ENCODE measurements around the gene CECR2.

DNA sequence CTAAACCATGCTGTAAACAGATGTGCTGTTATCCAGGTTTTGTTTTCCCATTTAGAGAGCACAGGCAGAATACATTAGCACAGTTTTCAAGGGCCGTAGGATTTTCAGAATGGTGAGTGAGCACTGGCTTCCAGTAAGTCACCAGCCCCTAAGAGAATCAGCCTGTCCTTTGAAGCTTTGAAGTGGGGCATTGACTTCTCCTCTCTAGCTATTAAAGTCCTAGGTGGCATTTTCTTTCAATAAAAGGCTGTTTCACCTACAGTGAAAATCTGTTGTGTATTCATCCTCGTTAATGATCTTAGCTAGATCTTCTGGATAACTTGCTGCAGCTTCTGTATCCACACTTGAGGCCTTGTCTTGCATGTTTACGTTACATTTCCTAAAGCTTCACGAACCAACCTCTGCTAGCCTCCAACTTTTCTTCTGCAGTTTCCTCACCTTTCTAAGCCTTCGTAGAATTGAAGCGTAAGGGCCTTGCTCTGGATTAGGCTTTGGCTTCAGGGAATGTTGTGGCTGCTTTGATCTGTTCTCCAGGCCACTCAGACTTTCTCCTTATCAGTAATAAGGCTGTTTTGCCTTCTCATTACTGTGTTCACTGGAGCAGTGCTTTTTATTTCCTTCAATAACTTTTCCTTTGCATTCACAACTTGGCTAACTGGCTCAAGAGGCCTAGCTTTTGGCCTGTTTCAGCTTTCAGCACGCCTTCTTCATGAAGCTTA lies 15.5 kb downstream of the CECR2 start:
- no peak for TF ChIP-seq EP300 (IDR thresholded peaks at IDR 0.05; ENCODE audit: borderline replicate concordance)
- no peak for TF ChIP-seq CREB1 (IDR thresholded peaks at IDR 0.05; ENCODE audit: low read depth)
- no peak for TF ChIP-seq TAF1 (IDR thresholded peaks at IDR 0.05; ENCODE audit: low read depth)
- no peak for TF ChIP-seq YY1 (IDR thresholded peaks at IDR 0.05; ENCODE audit: low read depth)
- TF ChIP-seq, protein P1, sequence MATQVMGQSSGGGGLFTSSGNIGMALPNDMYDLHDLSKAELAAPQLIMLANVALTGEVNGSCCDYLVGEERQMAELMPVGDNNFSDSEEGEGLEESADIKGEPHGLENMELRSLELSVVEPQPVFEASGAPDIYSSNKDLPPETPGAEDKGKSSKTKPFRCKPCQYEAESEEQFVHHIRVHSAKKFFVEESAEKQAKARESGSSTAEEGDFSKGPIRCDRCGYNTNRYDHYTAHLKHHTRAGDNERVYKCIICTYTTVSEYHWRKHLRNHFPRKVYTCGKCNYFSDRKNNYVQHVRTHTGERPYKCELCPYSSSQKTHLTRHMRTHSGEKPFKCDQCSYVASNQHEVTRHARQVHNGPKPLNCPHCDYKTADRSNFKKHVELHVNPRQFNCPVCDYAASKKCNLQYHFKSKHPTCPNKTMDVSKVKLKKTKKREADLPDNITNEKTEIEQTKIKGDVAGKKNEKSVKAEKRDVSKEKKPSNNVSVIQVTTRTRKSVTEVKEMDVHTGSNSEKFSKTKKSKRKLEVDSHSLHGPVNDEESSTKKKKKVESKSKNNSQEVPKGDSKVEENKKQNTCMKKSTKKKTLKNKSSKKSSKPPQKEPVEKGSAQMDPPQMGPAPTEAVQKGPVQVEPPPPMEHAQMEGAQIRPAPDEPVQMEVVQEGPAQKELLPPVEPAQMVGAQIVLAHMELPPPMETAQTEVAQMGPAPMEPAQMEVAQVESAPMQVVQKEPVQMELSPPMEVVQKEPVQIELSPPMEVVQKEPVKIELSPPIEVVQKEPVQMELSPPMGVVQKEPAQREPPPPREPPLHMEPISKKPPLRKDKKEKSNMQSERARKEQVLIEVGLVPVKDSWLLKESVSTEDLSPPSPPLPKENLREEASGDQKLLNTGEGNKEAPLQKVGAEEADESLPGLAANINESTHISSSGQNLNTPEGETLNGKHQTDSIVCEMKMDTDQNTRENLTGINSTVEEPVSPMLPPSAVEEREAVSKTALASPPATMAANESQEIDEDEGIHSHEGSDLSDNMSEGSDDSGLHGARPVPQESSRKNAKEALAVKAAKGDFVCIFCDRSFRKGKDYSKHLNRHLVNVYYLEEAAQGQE (IDR thresholded peaks at IDR 0.05; ENCODE audit: low read depth), result no peak
- no peak for TF ChIP-seq TEAD4 (IDR thresholded peaks at IDR 0.05)
- TF ChIP-seq RAD21 (IDR thresholded peaks at IDR 0.05; ENCODE audit: low read depth), result no peak
- TF ChIP-seq, protein P2, sequence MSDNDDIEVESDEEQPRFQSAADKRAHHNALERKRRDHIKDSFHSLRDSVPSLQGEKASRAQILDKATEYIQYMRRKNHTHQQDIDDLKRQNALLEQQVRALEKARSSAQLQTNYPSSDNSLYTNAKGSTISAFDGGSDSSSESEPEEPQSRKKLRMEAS (IDR thresholded peaks at IDR 0.05), result no peak
- no peak for TF ChIP-seq EGR1 (IDR thresholded peaks at IDR 0.05)
- TF ChIP-seq, protein P3, sequence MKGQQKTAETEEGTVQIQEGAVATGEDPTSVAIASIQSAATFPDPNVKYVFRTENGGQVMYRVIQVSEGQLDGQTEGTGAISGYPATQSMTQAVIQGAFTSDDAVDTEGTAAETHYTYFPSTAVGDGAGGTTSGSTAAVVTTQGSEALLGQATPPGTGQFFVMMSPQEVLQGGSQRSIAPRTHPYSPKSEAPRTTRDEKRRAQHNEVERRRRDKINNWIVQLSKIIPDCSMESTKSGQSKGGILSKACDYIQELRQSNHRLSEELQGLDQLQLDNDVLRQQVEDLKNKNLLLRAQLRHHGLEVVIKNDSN (IDR thresholded peaks at IDR 0.05), result no peak
- TF ChIP-seq TCF12 (IDR thresholded peaks at IDR 0.05; ENCODE audit: low read depth), result no peak
- no peak for TF ChIP-seq NFIC (IDR thresholded peaks at IDR 0.05)
